Measurements from ENCODE around the gene GABRD.

The GABRD gene

GRCh38 chr1:2001773-2002411 is 17.3 kb upstream of the GABRD start:
- no peak for TF ChIP-seq CTCF (IDR thresholded peaks at IDR 0.05; ENCODE audit: borderline replicate concordance, control extremely low read depth, extremely low read depth, insufficient read depth, missing control alignments)
- in situ Hi-C loops (cut with MboI; ENCODE audit: low sequenced_read_pairs, unreplicated experiment), result no loop called here

GRCh38 chr1:2003541-2004131 is 15.5 kb upstream of the GABRD start, which contains the start of gene CFAP74:
Gene CFAP74, minus strand, starts transcription at chr1:2003786. Its CDS starts 12,830 bp downstream, at chr1:1990956.
- DNase-seq (ENCODE audit: low spot score), result no peak
- TF ChIP-seq CTCF (IDR thresholded peaks at IDR 0.05; ENCODE audit: borderline replicate concordance, control extremely low read depth, extremely low read depth, insufficient read depth, missing control alignments), result no peak
- in situ Hi-C loops (cut with MboI; ENCODE audit: low sequenced_read_pairs, unreplicated experiment), result no loop called here

More at GRCh38 chr1:2001773-2002411, 17.3 kb upstream of the GABRD start:
- no peak for DNase-seq (ENCODE audit: low spot score)

GRCh38 chr1:2004856-2005255 is 14.3 kb upstream of the GABRD start:
- no peak for DNase-seq (ENCODE audit: low spot score)
- no peak for TF ChIP-seq CTCF (IDR thresholded peaks at IDR 0.05; ENCODE audit: borderline replicate concordance, control extremely low read depth, extremely low read depth, insufficient read depth, missing control alignments)
- in situ Hi-C loops (cut with MboI; ENCODE audit: low sequenced_read_pairs, unreplicated experiment), result no loop called here

GRCh38 chr1:2009101-2010053 is 9.8 kb upstream of the GABRD start:
- in situ Hi-C loops (cut with MboI; ENCODE audit: low sequenced_read_pairs, unreplicated experiment), result no loop called here
- DNase-seq (ENCODE audit: low spot score), result no peak
- TF ChIP-seq CTCF (IDR thresholded peaks at IDR 0.05; ENCODE audit: borderline replicate concordance, control extremely low read depth, extremely low read depth, insufficient read depth, missing control alignments), result no peak

- TF ChIP-seq CTCF (IDR thresholded peaks at IDR 0.05; ENCODE audit: borderline replicate concordance, control extremely low read depth, extremely low read depth, insufficient read depth, missing control alignments), result no peak
- DNase-seq (ENCODE audit: low spot score), result no peak
- in situ Hi-C loops (cut with MboI; ENCODE audit: low sequenced_read_pairs, unreplicated experiment), result no loop called here
Measured at GRCh38 chr1:2014181-2014580, 5.0 kb upstream of the GABRD start.
